Activated B cell treated with CpG ODN at 0.5 μM for 24 hours (primary cell): ENCODE data around the gene DNAJC5. TPM values are rescaled to one million over a fixed set of nuclear protein-coding genes. Genes with fewer than 3 reads are reported as not detected.
"Not testable (repeated sequence)": the region's sequence is repeated elsewhere in the genome, so short reads cannot be mapped to it uniquely, and the experiment has no call there.

Experiments used
- ATAC-seq: fragments of 200-7000 bp; cut with Tn5 transposase; one replicate; pipeline ENCODE4 v1.10.0; 2021; ENCODE audit warnings: low read depth, mild to moderate bottlenecking, moderate library complexity
- CTCF ChIA-PET: fragments of 350-600 bp; sonication (Branson Sonifier 250); formaldehyde crosslinking; loops from one replicate; lab custom pipeline; 2021; ENCODE audit warnings: antibody characterized with exemption; lab: Charles Lee
- POLR2A ChIA-PET: fragments of 350-600 bp; sonication (Branson Sonifier 250); formaldehyde crosslinking; loops from one replicate; lab custom pipeline; 2021; ENCODE audit warnings: antibody characterized with exemption; lab: Charles Lee
- DNase-seq: peaks from one replicate; pipeline ENCODE4 v3.0.0; 2022
- H3K27ac Mint-ChIP-seq: one replicate; pipeline ENCODE4 v1.8.0; 2020; ENCODE audit warnings: mixed read lengths
- H3K27me3 Mint-ChIP-seq: one replicate; pipeline ENCODE4 v1.8.0; 2021; ENCODE audit warnings: mixed read lengths
- H3K36me3 Mint-ChIP-seq: one replicate; pipeline ENCODE4 v1.8.0; 2021; ENCODE audit warnings: low read depth, mixed read lengths
- H3K4me1 Mint-ChIP-seq: one replicate; pipeline ENCODE4 v1.8.0; 2021; ENCODE audit warnings: mixed read lengths
- H3K4me3 Mint-ChIP-seq: one replicate; pipeline ENCODE4 v1.8.0; 2020; ENCODE audit warnings: mild to moderate bottlenecking, mixed read lengths
- H3K9me3 Mint-ChIP-seq: one replicate; pipeline ENCODE4 v1.8.0; 2020; ENCODE audit warnings: mixed read lengths
- intact Hi-C: fragments of 100-400 bp; cut with micrococcal nuclease; formaldehyde crosslinking; loops from one replicate; pipeline ENCODE4 v1.15.1; 2024
- total RNA-seq: library from RNA; stranded (reverse); gene quantifications from 2 replicates; pipeline ENCODE4 v1.2.3, GENCODE V29; 2022
- TF ChIP-seq, protein P1 (sequence below): fragments of 200-600 bp; IDR thresholded peaks from one replicate; pipeline ENCODE4 v1.8.0; 2022; ENCODE audit warnings: antibody characterized with exemption, mild to moderate bottlenecking

Gene DNAJC5
- total RNA-seq, 1 donor from 2014 or later: 28.6 TPM

DNA sequence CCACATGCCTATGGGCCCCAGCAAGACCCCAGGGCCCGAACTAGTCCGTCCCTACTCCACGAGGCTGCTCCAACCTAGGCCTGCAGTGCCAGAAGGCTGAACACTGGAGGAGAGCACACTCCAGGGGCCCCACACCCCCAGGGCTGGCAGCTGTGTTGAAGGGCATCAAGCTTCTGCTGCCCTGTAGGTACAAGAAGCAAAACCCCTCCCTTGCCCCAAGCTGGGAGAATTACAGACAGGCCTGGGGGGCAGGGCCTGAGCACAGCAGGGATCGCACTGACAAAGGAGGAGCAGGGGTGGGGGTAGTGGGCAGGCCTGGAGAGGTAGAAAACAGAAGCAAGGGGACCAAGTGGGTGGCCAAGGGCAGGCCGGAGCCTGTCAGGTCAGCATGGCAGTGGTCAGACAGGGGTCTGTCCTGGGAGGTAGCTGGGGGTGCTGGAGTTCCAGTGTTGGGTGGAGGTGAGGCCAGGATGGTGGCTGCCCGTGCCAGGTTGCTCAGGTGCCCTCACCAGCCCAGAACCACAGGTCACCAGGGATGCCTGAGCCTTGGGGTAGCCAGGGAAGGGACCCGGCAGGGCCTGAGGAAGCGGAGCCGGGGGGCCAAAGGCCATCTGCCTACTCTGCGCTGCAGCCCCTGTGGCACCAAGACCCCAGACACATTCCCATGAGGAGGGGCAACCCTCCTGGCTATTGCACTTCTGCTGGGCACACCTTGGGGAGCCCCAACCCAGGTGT, 64.2 kb downstream of the DNAJC5 start:
- Mint-ChIP-seq H3K27me3 (no peaks in the 10 kb centered on the region), H3K9me3 (no peaks in the 10 kb centered on the region), H3K36me3 (peaks cover 14% of the 10 kb centered on the region), H3K27ac (no peak overlapping the region), H3K4me3 (no peak overlapping the region), H3K4me1 (peaks cover 24% of the 10 kb centered on the region)
- TF ChIP-seq, protein P1, sequence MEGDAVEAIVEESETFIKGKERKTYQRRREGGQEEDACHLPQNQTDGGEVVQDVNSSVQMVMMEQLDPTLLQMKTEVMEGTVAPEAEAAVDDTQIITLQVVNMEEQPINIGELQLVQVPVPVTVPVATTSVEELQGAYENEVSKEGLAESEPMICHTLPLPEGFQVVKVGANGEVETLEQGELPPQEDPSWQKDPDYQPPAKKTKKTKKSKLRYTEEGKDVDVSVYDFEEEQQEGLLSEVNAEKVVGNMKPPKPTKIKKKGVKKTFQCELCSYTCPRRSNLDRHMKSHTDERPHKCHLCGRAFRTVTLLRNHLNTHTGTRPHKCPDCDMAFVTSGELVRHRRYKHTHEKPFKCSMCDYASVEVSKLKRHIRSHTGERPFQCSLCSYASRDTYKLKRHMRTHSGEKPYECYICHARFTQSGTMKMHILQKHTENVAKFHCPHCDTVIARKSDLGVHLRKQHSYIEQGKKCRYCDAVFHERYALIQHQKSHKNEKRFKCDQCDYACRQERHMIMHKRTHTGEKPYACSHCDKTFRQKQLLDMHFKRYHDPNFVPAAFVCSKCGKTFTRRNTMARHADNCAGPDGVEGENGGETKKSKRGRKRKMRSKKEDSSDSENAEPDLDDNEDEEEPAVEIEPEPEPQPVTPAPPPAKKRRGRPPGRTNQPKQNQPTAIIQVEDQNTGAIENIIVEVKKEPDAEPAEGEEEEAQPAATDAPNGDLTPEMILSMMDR: no peak
- no peak for ATAC-seq
- no peak for DNase-seq
- CTCF ChIA-PET: no interaction called here
- POLR2A ChIA-PET: interaction anchor here (0.6 kb wide), 1 partner anchor 336 kb away, joined by 4 read pairs; no protein-coding TSS in a partner anchor
- intact Hi-C loops: loop anchor here (5.0 kb wide), 2 partner anchors 317 to 407 kb away; partner anchors contain the start of gene FNDC11

DNA sequence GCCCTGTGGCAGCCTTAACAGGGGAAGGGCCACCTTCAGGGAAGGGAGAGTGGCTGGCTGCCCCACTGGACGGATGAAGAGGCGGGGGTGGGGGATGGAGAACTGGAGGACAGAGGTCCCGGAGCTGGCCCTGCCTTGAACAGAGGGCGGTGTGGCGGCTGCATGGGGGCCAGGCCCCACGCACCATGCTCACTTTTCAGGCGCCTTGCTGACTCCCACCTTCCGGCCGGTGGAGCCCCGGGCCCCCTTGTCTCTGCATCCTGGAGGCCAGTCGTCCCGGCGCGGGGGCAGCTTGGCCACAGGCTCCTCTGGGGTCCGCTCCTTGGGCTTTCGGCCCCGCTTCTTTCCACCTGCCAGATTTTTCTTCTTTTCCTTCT, 64.8 kb downstream of the DNAJC5 start:
- POLR2A ChIA-PET: interaction anchor here (0.6 kb wide), 1 partner anchor 336 kb away, joined by 4 read pairs; no protein-coding TSS in a partner anchor
- Mint-ChIP-seq H3K4me3 (no peak overlapping the region), H3K27me3 (no peaks in the 10 kb centered on the region), H3K4me1 (peaks cover 18% of the 10 kb centered on the region), H3K27ac (no peak overlapping the region), H3K36me3 (peaks cover 14% of the 10 kb centered on the region), H3K9me3 (no peaks in the 10 kb centered on the region)
- no peak for DNase-seq
- ATAC-seq: no peak
- intact Hi-C loops: loop anchor here (5.0 kb wide), 2 partner anchors 317 to 407 kb away; partner anchors contain the start of gene FNDC11
- CTCF ChIA-PET: no interaction called here
- TF ChIP-seq, protein P1: no peak

DNA sequence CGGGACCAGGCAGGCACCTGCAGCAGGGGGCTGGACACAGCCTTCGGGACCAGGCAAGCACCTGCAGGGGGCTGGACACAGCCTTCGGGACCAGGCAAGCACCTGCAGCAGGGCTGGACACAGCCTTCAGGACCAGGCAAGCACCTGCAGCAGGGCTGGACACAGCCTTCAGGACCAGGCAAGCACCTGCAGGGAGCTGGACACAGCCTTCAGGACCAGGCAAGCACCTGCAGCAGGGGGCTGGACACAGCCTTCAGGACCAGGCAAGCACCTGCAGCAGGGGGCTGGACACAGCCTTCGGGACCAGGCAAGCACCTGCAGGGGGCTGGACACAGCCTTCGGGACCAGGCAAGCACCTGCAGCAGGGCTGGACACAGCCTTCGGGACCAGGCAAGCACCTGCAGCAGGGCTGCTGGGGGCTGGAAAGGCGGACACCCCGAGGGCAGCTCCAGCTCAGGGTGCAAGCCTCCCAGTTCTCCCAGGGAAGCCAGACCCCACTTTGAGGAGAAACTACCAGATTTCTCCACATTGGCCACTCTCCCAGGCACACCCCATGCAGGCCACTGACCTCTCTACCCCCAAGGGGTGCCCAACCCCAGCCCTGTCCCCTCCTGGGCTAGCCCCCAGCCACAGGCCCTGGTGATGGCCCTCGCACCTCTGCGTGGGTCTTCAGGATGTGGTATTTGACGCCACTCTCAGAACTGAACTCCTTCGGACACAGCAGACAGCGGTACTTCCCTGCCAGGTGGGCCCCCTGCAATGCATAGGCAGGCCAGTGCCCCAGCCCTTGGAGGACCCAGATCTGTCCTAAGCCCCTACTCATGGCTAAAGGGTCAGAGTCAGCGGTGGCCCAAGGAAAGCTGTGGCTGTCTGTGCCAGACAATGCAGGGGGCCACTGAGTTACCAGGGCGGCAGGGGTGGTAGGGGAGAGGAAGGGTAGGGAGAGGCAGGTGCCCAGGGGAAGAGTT, 66.0 kb downstream of the DNAJC5 start:
- peaks cover 12% of the 10 kb centered on the region for H3K4me1 Mint-ChIP-seq
- POLR2A ChIA-PET, H3K27me3 Mint-ChIP-seq, CTCF ChIA-PET, H3K4me3 Mint-ChIP-seq, DNase-seq, ATAC-seq, H3K27ac Mint-ChIP-seq, H3K9me3 Mint-ChIP-seq, intact Hi-C loops: not testable (repeated sequence)
- H3K36me3 Mint-ChIP-seq: peaks cover 14% of the 10 kb centered on the region

DNA sequence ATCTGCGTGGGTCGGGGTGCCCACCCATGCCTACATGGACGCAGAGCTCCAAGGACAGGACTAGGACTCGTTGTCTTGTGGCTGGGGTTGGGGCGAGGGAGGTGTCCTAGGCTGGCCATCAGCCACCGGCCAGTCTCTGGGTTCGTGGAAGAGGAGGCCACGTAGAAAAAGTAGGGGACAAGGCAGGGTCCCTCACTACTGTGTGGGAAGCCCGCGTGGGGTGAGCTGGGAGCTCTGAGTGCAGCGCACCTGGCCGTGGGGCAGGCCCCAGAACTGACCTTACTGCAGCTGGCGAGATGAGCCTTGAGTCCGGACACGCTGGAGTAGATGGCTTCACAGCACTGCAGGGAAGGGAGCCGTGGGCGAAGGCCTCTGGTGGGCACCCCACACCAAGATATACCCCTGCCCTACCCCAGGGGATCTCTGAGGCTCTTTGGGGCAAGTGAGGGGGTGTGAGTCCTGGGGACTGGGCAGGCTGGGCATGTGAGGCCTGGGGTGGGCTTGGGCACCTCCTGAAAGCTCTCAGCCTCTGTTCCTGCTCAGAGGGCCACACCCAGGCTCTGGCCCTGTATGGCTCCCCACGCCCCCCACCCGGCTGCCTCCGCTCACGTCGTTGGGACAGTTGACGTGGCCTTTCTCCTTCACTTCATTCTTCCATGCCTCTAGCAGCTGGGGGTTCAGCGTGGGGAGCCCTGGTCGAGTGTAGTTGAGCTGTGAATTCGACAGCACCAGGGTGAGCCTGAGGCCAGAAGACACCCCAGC, 66.9 kb downstream of the DNAJC5 start:
- Mint-ChIP-seq H3K27me3 (no peaks in the 10 kb centered on the region), H3K27ac (no peak overlapping the region), H3K4me3 (no peak overlapping the region), H3K4me1 (peaks cover 12% of the 10 kb centered on the region), H3K9me3 (no peaks in the 10 kb centered on the region), H3K36me3 (peaks cover 20% of the 10 kb centered on the region)
- TF ChIP-seq, protein P1: no peak
- ChIA-PET CTCF (no interaction called here), POLR2A (no interaction called here)
- ATAC-seq: no peak
- no peak for DNase-seq
- intact Hi-C loops: no loop called here
